SK-N-MC (cell line): ENCODE data around the gene PLGRKT.

Experiments
- DNase-seq: peaks from one replicate; pipeline ENCODE4 v3.0.0-alpha.2; 2011; ENCODE audit warnings: low read depth, low spot score
- H3K27ac ChIP-seq: fragments of 200-600 bp; sonication (generic); 2 replicates; pipeline ENCODE4 v1.5.1; 2016; ENCODE audit warnings: mixed run types
- H3K36me3 ChIP-seq: fragments of 200-600 bp; sonication (generic); 2 replicates; pipeline ENCODE4 v1.6.1; 2017; ENCODE audit warnings: antibody characterized with exemption, low read length, mixed read lengths; ENCODE audit not compliant: insufficient read depth
- H3K4me3 ChIP-seq: fragments of 200-600 bp; sonication (generic); 2 replicates; pipeline ENCODE4 v1.5.1; 2016
- H3K9ac ChIP-seq: fragments of 200-600 bp; sonication (generic); 2 replicates; pipeline ENCODE4 v1.8.0; 2017; ENCODE audit warnings: mixed run types, mixed read lengths; ENCODE audit not compliant: insufficient read length
- H3K9me3 ChIP-seq: fragments of 200-600 bp; sonication (generic); 2 replicates; pipeline ENCODE4 v1.6.1; 2017; ENCODE audit warnings: low read depth, mild to moderate bottlenecking, antibody characterized with exemption, low read length, moderate library complexity, mixed read lengths
- EZH2 ChIP-seq: fragments of 200-600 bp; sonication (generic); IDR thresholded peaks from one replicate; pipeline ENCODE4 v1.6.1; 2017; ENCODE audit warnings: antibody characterized with exemption
- FOXP2 ChIP-seq: optimal IDR thresholded peaks from 2 replicates; pipeline ENCODE3; 2011; ENCODE audit warnings: mild to moderate bottlenecking, moderate library complexity; ENCODE audit not compliant: insufficient read depth; ENCODE audit errors: extremely low read length, control extremely low read depth
- POLR2AphosphoS5 ChIP-seq: IDR thresholded peaks from 2 replicates; pipeline ENCODE4 v1.6.1; 2012; ENCODE audit warnings: mild to moderate bottlenecking, low read depth, low read length, borderline replicate concordance

The PLGRKT gene, protein sequence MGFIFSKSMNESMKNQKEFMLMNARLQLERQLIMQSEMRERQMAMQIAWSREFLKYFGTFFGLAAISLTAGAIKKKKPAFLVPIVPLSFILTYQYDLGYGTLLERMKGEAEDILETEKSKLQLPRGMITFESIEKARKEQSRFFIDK

DNA sequence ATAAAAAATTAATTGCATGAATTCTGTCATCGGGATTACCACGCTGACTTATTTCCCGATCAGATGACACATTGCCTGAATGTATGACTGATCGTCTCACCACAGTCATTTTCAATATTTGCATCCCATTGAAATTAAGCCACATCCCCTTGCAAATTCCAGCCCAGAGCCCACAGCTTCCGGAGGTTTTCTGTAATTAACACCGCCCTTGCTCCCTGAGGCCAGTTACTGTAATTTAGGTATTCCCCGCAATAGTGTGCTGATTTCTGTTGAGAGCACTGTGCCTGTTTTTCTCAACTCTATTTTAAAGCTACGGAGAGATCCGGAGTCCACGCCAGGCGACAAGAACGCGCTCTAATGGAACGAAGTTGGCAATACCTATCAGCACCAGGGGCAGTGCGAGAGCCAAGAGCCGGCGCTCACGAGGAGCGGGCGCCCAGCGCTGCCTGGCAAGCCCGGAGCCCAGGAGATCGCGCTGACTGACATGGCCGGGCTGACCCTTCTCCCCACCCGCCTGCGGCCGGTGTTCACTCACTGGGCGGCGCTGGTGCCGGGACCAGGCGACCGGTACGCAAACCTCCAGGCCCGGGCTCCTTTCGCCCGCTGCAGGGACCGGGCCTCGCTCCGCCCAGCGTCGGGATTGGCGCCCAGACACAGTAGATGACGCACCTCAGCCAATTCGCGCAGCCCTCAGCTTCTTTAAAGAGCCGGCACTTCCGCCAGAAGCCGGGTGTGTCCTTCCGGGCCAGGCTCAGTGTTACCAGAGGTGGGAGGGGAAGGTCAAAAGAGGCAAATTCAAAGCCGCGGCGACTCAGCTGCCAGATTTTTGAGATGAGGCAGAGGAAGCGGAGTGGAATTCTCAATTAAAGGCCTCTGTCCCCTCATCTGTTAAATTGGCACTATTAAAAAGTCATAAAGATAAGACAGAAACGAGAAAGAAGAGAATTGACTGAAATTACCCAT lies at the start of gene PLGRKT:
Gene PLGRKT (minus strand): TSS at position 672 of the 963 bp plus-strand sequence. CDS start 5,948 bp downstream, outside the sequence.
- Histone ChIP-seq H3K27ac (peak within 1 kb of the TSS; percentile 61; the same call in 1 of the 2 replicates), H3K9me3 (no peaks in the 10 kb centered on the region), H3K36me3 (0 out of 2 replicates have a peak, but pooled peaks cover 6% of the 10 kb centered on the region), H3K4me3 (peak within 1 kb of the TSS; percentile 80), H3K9ac (peak within 1 kb of the TSS; percentile 83)
- peak; percentile 59 for DNase-seq
- no peak for TF ChIP-seq FOXP2
- no peak for TF ChIP-seq EZH2
- TF ChIP-seq POLR2AphosphoS5 = peak; percentile 87

DNA sequence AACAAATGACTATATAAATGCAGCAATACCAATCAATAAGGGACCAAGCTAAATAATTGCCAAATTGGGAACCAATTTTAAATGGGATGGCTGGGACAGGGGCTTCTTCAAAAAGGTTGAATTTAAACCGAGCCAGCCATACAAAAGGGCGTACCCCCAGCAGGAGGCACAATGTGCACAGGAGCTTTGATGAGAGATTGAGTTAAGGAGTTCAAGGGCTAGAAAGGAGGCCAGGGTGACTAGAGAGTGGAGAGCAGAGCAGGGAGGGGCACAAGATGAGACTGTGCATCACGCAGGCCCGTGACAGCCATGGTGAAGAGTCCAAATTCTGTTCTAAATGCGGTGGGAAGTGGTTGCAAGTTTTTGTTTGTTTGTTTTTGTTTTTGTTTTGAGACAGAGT lies 49.3 kb upstream of the PLGRKT start:
- H3K9me3 ChIP-seq = no peaks in the 10 kb centered on the region
- no peak for TF ChIP-seq FOXP2
- no peak for TF ChIP-seq POLR2AphosphoS5
- no peak for TF ChIP-seq EZH2

DNA sequence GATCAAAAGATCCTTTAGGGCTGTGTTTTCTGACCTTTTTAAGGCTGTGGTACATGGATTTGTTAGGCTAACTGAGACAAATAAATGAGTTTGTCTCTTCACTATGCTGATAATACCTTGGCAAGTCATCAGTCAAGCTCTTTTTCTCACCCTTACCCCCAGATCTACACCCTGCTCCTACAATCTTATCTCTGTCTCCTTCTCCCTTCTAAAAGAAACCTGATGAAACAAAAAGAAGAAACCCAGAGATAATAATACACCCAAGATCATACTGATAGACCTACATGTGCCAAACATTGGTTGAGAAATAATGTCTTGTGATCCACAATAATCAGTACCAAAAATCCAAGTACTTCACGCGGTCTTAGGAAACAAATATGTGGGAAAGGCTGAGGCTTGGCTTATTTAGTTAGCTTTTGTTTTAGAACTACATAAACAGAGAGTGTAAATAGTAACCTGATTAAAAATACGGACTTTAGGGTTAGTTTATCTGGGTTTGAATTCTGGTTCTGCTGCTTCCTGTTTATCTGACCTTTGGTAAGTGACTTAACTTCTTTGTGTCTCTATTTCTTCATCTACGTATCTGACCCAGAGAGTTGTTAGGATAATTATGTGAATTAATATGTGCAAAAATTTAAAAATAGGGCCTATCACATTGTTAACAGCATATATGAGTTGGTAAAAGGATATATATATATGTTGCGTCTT lies 47.8 kb upstream of the PLGRKT start:
- no peak for DNase-seq
- no peak overlapping the region for H3K9ac ChIP-seq
- no peak for TF ChIP-seq FOXP2
- no peak for TF ChIP-seq EZH2
- TF ChIP-seq POLR2AphosphoS5 = no peak

More for the DNA sequence above, 49.3 kb upstream of the PLGRKT start:
- DNase-seq = no peak
- H3K27ac ChIP-seq = no peak overlapping the region
- no peak overlapping the region for H3K9ac ChIP-seq
- no peaks in the 10 kb centered on the region for H3K36me3 ChIP-seq
- no peak overlapping the region for H3K4me3 ChIP-seq

DNA sequence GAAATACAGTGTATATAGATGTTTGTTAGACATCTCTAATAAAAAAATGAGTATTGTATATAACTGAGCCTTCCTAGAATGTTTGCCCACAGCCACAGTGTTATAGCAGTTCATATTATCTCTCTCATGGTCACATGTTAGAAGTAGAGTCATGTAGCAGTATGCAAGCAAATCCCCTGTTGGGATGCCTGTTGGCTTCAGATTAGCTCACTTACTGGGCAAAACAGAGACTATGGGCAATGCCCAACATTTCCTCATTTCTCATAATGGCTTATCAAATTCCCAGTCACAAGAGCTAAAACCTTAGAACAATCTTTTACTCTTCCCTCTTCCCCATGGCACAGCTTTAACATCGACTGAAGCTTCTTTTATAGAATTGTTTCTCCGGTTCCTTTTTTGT lies 45.6 kb upstream of the PLGRKT start:
- no peak for DNase-seq
- no peak overlapping the region for H3K27ac ChIP-seq
- no peak overlapping the region for H3K9ac ChIP-seq
- H3K9me3 ChIP-seq = no peaks in the 10 kb centered on the region
- no peaks in the 10 kb centered on the region for H3K36me3 ChIP-seq
- H3K4me3 ChIP-seq = no peak overlapping the region
- TF ChIP-seq FOXP2 = no peak

More for the DNA sequence above, 47.8 kb upstream of the PLGRKT start:
- Histone ChIP-seq H3K4me3 (no peak overlapping the region), H3K27ac (no peak overlapping the region), H3K36me3 (no peaks in the 10 kb centered on the region), H3K9me3 (no peaks in the 10 kb centered on the region)

DNA sequence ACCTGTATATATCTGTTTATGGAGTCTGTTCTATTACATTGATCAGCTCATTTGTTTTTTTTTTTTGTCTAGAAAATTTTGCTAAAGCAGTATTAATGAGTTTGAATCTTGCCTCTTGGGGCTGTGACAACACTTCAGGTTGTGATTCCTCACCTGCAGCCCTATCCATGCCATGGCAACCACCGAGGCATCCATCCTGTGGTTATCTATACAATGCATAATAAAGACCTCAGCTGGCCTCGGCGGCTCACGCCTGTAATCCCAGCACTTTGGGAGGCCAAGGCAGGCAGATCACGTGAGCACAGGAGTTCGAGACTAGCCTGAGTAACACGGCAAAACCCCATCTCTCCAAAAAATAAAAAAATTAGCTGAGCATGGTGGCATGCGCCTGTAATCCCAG lies 44.5 kb upstream of the PLGRKT start:
- no peak overlapping the region for H3K4me3 ChIP-seq
- H3K36me3 ChIP-seq = no peaks in the 10 kb centered on the region
- DNase-seq = no peak
- H3K9me3 ChIP-seq = no peaks in the 10 kb centered on the region
- H3K9ac ChIP-seq = no peak overlapping the region
- TF ChIP-seq FOXP2 = no peak
- no peak for TF ChIP-seq POLR2AphosphoS5
- TF ChIP-seq EZH2 = no peak
- no peak overlapping the region for H3K27ac ChIP-seq

DNA sequence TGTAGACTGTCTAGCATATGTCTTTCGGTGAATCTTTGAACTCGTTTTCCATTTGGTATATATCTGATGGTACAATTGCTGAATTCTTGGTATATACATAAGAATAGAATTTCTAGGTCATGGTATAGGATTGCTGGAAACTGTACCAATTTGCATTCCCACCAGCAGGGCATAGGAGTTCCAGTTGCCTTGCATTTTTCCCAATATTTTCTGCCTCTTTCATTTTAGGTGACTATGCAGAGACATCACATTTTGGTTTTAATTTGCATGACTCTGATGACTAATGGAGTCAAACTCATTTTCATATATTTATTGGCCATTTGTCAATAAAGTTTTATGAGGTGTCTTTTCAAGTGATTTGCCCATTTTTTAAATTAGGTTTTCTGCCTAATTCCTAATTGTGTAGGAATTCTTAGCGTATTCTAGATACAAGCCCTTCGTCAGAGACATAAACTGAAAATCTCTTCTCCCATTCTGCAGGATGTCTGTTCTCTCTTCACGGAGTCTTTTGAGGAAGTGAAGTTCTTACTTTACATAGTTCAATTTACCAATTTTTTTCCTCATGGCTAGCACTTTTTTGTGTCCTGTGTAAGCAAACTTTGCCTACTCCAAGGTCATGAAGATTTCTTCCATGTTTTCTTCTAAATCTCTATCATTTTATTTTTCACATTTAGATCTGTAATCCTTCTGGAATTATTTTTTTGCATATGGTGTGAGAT lies 43.8 kb upstream of the PLGRKT start:
- no peak overlapping the region for H3K27ac ChIP-seq
- no peak overlapping the region for H3K4me3 ChIP-seq
- no peak overlapping the region for H3K9ac ChIP-seq
- DNase-seq = no peak
- TF ChIP-seq FOXP2 = no peak
- no peak for TF ChIP-seq POLR2AphosphoS5
- no peak for TF ChIP-seq EZH2
- no peaks in the 10 kb centered on the region for H3K36me3 ChIP-seq
- no peaks in the 10 kb centered on the region for H3K9me3 ChIP-seq

DNA sequence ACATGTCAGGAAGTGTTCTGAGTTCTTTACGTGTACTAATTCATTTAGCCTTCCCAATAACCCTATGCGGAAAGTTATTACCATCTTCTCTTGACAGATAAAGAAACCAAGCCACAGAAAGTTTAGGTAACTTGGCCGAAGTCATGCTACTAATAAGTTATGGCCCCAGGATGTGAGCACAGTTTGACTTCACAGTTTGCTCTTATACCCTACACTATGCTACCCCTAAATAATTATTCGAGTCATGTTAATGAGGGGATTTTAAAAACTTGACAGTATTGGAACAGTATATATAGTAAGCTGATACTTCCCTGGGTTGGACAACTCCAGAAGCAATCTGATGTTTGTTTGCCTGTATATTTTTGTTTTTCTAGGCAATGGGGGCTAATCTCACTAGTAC lies 43.2 kb upstream of the PLGRKT start:
- no peak for TF ChIP-seq POLR2AphosphoS5
- no peak for TF ChIP-seq FOXP2
- TF ChIP-seq EZH2 = no peak
- Histone ChIP-seq H3K27ac (no peak overlapping the region), H3K36me3 (no peaks in the 10 kb centered on the region), H3K4me3 (no peak overlapping the region), H3K9ac (no peak overlapping the region), H3K9me3 (no peaks in the 10 kb centered on the region)
- no peak for DNase-seq
